HG03565 (cell line): Measurements from ENCODE around the gene TAF11.
"Not testable (repeated sequence)": the region's sequence is repeated elsewhere in the genome, so short reads cannot be mapped to it uniquely, and the experiment has no call there.

Experiments
- ATAC-seq: cut with Tn5 transposase; IDR thresholded peaks from one replicate; pipeline ENCODE4 v1.9.1; 2021; ENCODE audit warnings: mild to moderate bottlenecking, moderate library complexity; ENCODE audit not compliant: unreplicated experiment

Gene TAF11

DNA sequence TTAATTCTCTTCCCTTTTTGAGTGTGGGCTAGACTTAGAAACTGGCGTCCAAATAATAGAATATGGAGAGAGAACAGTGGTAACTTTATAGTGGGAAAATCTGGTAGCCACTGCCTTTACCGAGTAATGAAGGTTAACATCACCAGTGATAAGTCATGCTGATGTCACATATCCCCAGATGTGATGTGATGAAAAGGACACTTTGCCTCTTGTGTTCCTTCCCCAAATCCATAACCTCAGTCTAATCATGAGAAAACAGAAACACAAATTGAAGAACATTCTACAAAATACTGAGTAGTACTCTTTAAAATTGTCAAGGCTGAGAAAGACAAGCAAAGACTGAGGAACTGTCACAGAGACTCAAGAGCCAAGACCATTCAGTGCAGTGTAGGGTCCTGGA lies 19.0 kb upstream of the TAF11 start:
- no peak for ATAC-seq

DNA sequence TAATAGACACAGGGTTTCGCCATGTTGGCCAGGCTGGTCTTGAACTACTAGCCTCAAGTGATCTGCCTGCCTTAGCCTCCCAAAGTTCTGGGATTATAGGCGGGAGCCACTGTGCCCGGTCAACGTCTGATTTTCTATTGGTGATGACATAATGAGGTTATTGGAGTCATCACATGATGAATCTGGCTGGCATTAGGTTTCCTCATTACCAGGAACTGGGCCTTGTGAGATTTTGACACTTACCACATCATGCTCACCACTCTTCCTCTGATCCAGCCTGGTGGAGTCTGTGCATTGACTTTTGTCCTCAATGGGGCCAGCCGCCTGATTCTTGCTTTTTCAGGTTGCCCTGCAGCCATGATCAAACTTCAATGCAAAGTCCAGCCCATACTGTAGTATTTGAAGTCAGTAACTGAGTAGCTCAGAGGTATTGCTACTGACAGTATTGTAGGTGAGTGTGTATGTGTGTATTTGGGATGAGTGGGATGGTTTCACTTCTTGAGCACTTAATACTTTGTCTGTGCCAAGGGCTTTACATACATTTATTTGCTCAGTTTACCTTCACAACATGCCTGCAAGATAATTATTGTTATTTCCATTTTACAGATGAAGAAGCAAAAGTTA lies 17.3 kb upstream of the TAF11 start:
- ATAC-seq, result no peak

DNA sequence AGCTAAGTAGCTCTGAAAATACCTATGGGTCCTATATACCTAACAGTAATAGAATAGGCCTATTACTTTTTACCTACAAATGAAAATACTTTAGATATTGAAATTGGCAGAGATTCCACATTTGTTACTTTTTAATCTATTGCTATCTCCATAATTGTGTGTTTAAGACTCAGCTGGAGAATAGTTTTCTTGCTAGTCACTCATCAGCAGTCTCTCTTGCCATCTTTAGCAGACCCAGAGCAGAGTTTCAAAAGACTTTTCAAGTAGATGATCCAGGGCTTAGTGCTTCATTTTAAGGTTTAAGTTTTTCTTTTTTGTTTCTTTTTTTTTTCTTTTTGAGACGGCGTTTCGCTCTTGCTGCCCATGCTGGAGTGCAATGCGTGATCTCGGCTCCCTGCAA lies 14.1 kb upstream of the TAF11 start:
- ATAC-seq, result no peak

DNA sequence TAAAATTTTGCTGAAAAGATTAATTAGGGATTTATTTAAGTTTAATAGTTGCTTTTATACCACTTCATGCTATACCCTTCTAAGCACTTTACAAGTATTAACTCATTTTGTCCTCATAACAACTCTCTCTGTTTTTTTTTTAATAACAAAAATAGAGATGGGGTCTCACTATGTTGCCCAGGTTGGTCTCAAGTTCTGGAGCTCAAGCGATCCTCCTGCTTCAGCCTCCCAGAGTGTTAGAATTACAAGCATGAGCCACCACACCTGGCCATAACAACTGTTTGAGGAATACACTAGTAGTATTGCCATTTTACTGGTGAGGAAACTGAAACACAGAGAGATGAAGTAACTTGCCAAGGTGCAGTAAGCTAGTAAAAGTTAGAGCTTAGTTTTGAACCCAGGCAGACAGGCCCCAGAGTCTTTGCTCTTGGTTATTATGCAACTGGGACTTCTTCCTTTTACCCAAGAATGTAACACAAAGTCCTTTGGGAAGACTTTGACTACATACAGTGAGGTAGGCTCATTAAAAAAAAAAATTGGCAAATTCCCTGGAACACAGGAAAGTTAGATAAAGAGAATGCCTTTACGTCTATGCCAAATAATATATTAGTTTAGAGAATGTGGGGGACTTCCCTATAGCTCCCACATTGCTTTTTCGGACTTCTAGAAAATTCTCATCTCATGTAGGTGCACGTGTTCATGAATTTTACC lies 12.6 kb upstream of the TAF11 start:
- no peak for ATAC-seq

DNA sequence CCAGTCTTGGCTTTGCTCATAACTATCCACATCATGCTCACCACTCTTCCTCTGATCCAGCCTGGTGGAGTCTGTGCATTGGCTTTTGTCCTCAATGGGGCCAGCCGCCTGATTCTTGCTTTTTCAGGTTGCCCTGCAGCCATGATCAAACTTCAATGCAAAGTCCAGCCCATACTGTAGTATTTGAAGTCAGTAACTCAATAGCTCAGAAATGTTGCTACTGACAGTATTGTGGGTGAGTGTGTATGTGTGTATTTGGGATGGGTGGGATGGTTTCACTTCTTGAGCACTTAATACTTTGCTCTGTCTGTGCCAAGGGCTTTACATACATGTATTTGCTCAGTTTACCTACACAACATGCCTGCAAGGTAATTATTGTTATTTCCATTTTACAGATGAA lies 11.9 kb upstream of the TAF11 start:
- ATAC-seq, result not testable (repeated sequence)

DNA sequence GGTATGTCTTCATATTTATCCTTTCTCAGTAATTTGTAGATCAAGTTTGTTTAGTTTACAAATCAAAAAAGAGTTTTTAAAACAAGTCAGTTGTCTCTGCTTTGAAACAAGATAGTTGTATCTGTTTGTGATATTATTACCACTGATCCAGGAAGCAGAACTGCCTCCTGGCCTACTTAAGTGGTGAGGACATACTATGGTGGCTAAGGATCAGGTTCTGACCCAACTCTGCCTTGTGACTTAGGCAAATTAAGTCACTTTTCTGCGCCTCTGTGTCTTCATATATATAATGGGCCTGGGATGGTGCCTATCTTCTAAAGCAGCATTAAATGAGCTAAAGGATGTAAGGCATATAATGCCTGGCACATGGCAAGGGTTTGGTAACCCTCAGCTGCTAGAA lies 9.9 kb upstream of the TAF11 start:
- ATAC-seq, result no peak

DNA sequence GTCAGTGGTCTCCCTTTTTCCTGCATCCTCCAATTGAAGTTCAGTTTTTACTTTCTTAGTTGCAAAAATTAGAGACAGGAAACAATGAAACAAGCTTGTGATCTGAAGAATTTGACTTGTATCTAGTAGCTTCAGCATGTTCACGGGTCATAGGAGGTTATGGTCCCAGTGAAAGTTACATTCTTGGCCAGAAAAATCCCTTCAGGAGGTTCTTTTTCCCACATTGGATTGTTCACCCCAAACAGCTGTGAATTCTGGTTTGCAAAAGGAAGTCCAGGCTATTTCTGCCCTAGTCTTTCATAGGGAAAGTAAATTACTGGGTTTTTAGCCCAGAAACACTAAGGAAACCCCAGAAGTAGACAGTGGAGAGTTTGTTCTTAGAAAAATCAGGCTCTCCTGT lies 9.3 kb upstream of the TAF11 start:
- ATAC-seq, result no peak

DNA sequence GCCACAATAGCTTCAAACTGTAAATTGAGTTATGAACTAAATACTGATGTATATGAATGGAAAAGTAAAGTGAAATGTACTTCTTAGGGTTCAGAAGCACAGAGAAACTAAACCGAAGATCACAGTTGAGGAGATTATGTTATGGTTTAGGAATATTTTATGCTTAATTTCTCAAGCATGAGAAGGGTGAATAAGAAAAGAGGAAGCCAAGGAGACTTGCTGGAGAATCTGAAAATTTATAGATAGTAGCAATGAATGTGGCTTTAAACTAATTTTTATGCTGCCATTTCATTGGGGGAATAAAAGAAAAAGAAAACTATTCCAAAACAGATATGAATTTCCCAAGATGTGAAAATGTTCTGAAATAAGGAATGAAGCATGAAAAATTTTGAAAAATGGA lies 6.9 kb upstream of the TAF11 start:
- no peak for ATAC-seq

DNA sequence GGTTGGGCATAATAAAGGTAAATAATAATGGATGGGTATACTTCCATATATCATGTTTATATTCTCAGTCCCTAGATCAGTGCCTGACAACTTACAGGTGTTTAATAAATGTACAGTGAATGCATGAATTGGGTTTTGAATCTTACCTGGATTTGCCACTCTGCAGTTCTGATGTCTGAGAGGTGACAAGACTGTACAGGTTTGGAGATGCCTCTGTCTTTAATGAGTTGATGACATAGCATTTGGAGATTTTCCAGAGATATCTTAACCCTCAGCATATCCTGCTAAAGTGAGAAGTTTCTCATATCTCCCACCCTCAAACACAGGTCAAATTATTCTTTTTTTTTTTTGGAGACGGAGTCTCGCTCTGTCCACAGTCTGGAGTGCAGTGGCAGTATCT lies 3.5 kb upstream of the TAF11 start:
- ATAC-seq, result no peak

DNA sequence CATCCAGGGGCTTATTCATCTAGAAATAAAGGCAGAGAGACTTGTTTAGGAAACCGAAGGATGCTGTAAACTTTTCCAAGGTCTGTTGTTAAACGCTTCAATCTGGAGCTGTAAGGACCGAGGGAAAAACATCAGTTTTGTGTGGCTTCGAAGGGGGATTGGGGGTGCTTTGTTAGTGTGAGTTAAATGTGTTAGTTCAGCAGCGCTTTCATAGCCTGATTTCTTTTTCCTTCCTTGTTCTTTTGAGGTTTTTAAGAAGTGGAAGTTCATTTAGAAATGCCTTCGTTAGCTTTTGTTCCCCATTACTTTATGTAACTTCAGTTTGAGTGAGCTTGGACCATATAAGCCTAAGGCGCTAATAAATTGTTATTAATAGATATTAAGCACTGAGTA lies 2.7 kb upstream of the TAF11 start:
- no peak for ATAC-seq

DNA sequence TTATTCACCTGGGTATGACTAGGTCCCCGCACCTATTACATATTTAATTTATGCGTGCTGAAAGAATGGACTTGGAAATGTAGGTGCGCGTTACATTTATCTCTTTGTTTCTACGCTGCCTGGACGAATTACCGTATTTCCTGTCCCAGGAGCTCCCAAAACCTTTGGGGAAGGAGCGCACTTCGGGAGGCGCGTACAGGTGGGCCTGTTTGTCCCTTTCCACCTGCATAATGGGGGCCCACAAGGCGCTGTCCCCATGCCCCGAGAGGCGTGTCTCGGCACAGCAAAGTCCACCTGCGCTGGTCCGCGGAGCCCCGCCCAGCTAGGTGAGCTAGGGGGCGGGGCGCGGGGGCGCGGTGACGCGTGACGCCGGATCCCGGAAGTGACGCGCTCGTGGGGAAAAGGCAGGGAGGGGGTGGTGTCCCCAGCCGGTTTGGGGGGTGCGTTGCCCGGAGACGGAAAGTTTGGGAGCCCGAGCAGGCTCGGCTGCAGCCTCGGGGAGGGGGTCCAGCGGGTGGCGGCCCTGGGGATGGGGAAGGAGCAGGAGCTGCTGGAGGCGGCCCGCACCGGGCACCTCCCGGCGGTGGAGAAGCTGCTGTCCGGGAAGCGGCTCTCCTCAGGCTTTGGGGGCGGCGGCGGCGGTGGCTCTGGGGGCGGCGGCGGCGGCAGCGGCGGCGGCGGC lies 1.2 kb upstream of the TAF11 start, which contains the start of gene ANKS1A:
TSS of gene ANKS1A (plus strand) at position 382 of the 682 bp plus-strand sequence. CDS start at position 530, 148 bp downstream.
- ATAC-seq, result no peak

DNA sequence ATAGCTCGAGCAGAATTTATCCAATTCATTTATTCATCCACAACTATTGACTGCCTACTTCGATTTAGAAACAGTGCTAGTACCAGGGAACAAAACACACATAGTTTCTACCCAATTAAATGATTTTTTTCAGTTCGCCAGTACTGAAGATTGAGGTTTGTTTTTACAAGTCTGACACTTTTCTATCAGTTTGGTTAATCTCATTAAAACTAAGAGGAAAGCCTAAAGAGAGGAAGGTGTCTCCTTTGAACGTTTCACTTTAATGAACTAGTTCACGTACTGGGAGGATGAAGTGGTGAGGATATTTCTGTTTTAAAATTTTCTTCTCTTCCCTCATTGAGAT lies 643 bp upstream of the TAF11 start:
- ATAC-seq, result no peak

DNA sequence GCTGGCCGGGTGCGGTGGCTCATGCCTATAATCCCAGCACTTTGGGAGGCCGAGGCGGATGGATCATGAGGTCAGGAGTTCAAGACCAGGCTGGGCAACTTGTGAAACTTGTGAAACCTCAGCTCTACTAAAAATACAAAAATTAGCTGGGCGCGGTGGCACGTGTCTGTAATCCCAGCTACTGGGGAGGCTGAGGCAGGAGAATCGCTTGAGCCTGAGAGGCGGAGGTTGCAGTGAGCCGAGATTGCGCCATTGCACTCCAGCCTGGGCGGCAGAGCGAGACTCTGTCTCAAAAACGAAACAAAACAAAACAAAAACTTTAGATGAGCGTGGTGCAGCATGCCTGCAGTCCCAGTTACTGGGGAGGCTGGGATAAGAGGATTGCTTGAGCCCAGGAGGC lies 2.0 kb downstream of the TAF11 start:
- ATAC-seq, result not testable (repeated sequence)

DNA sequence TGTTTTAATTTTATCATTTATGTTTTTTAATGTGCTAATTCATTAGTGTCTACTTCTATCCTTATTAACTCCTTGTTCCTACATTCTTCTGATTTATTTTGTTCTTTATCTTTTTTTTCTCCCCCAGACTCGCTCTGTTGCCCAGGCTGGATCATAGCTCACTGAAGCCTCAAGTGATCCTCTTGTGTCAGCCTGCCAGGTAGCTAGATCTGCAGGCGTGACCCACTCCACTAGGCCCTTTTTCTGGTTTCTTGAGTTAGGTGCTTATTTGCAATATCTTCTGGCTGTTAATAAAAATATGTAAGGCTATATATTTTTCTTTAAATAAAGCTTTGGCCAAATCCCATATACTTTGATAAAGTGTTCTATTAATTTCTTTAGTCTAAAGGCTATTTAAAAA lies 2.8 kb downstream of the TAF11 start:
- no peak for ATAC-seq

DNA sequence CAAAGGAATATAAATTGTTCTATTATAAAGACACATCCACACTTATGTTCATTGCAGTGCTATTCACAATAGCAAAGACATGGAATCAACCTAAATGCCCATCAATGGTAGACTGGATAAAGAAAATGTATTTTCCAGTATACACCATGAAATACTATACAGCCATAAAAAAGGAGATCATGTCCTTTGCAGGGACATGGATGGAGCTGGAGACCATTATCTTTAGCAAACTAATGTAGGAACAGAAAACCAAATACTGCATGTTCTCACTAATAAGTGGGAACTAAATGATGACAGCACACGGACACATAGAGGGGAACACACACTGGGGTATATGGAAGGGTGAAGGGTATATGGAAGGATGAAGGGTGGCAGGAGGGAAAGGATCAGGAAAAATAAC lies 3.8 kb downstream of the TAF11 start:
- ATAC-seq, result not testable (repeated sequence)

DNA sequence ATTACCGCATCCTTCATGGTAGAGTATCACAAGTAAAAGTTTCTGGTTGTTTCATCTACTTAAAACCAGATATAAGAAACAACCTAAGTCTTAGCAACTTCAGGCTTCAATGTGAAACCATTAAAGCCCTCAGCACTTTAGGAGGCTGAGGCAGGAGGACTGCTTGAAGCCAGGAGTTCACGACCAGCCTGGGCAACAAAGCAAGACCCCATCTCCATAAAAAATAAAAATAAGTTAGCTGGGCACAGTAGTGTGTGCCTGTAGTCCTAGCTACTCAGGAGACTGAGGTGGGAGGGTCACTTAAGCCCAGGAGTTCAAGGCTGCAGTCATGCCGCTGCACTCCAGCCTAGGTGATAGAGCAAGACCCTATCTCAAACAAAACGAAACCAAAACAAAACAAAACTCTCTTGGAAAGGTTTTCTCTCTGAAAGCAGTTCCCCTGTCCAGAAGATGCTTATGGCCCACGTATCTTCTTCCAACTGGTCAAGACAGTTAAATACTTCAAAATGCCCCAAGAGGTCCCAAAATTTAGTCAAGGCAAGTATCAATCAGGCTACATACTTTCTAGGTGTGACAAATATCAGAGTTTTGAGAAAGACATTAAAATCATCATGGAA lies 9.9 kb downstream of the TAF11 start:
- ATAC-seq, result no peak

DNA sequence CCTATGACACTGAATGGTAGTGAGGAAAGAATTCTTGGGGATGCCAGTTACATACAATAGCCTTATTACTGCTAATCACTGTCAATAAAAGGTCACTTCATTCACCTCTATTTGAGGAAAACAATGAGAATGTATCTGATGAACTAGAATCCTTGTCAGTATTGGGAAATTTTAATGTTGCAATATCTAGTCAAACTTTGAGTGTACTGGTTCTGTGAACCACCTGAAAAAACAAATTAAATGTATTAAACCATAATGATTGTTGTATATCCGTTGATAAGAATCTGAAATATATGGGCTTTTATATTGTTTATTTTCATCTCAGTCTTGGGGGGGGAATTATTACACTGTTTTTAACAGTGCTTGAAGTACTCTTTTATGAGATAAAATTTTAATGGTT lies 10.6 kb downstream of the TAF11 start:
- ATAC-seq, result no peak

DNA sequence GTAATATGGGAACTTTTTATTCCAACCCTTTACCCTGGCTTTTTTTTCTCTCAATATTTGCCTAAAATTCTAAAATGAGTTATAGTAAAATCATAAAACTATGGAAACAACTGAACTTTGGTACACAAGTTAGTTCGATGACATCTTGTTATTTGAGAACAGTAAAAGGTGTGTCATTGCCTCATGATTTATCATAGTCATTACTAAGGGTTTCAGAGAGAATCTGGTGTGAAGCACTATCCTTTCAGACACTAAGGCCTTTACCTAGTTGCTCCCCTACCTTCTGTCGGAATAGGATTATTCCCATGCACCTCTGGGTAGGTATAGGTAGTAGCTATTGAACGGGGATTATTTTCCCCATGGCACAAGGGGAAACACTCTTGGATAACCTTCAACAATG lies 11.4 kb downstream of the TAF11 start:
- no peak for ATAC-seq

DNA sequence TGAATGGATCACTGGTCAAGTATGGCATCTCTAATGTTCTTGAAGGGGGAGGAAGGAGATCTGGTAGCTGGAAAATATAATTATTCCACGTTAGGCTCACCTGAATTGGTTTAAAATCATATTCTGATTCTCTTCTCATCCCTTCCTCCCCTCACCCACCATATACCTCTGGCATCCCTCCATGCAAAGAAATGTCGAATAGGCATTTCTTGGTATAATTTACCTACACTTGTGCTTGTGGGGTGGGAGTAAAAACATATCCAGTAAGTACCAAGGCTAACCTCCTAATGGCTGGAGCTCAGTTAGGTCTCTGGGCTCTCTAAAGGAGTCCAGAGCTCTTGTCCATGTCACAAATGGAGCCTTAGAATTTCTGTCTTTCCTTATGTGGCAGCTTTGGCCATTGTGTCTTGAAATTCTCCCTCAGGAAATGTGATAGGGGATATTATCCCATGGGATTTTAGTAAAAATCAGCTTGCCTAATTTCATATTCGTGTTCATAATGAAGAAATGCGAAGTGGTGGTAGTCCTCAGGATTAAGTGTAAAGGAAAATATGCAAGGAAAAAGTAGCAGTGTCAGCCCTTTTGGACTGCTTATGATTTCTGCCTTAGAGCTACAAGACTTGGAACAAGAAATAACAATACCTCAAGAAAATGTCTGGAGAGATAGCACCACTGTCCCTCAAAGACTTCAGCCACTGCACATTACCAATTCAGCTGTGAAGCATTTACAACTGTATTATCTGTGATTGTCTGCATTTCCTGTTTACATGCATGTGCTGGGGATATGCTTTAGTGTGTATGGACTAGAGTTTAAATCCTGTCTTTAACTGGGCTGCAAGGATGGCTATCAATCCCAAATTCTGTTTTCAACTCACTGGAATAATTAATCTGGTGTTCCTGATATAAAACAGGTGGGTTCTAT lies 12.3 kb downstream of the TAF11 start:
- no peak for ATAC-seq

DNA sequence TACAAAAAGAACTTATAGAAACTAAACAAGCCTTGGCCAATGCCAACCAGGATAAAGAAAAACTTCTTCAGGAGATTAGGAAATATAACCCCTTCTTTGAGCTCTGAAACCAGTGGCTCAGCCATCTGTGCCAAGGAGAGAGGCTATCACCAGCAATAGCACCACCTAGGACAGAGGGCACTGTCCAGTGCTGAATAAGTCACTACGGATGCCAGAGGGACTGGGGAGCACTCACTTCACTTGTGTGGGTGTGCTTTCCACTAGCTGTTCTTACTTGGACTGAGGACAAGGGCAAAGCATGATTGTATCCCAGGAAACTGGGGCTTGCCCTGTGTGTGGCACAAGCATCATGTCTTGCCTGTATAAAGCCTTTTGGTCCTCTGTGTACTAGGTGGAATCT lies 15.5 kb downstream of the TAF11 start:
- no peak for ATAC-seq

DNA sequence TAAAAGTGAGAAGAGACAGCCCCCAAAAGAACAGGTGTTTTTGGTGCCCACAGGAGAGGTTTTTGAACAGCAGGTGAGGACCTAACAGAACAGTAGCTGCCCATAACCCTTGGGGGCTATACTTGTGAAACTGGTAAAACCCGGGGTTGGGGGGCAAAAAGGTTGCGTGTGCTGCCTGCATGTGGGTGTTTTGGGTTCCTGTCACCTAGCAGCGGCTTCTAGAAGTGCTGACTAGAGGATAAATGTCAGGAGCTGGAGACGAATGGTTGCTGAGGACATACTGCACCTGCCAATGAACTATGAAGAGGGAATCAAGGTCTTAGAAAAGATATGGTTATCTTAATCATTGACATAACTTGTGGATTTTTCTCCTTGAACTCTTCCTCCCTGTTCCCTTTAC lies 16.0 kb downstream of the TAF11 start:
- no peak for ATAC-seq
